GM21381 (cell line): ENCODE data around the gene ZIK1.

Source experiments
- ATAC-seq: cut with Tn5 transposase; IDR thresholded peaks from one replicate; pipeline ENCODE4 v1.9.1; 2021; ENCODE audit warnings: mild to moderate bottlenecking, moderate library complexity; ENCODE audit not compliant: unreplicated experiment

The ZIK1 gene

GRCh38 chr19:57606931-57607330 is 23.0 kb downstream of the ZIK1 start:
- ATAC-seq: no peak

DNA sequence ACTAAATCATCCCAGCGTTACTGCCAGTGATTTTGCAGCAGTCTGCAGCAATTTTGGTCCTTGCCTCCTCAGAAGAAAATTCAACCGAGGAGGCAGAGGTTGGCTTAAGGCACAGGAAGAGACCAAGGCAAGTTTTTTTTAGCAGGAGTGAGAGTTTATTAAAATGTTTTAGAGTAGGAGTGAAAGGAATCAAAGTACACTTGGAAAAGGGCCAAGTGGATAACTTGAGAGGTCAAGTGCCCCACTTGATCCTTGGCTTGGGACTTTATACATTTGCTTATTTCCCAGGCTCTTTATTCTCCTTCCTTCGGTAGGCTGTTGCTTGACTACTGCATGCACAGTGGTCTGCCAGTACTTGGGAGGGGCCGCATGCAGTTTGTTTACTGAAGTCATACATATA is 27.2 kb downstream of the ZIK1 start:
- no peak for ATAC-seq

DNA sequence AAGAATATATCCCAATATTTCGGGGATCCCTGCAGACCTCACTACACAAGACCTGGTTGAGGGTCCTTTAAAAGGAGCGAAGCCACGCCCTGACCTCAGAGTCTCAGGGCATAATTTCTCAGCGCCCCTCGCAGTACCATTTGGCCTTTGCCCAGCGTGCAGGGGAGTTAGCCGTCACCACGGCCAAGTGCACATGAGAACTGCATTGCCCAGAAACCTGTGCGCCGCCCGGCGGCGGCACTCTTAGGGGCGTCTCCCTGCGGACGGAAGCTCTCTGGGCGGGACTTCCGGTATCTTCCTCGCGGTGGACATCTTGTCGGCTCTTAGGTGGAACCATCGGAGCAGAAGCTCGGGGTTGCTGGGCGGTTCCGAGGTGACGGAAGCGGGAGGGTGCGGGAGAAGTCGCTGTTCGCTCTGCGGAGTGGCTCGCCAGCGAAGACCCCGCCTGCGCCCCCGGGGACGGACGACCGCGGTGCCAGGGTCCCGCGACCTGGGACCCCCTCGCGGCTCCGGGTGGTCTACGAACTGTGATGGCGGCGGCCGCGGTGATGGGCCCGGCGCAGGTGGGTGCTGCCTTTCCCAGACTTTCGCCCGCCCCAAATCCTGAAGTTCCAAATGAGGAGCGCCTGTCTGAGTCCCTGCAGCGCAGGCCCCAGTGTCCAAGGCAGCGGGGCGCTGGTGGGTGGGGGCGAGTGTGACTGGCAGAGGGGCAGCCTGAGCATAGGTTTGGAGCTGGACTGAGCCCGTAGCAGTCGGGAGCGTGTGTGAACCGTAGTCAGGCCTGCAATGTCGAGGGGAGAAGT is 30.2 kb downstream of the ZIK1 start, which contains the start of gene ZNF134:
Gene ZNF134 (plus strand): TSS at position 302 of the 803 bp plus-strand sequence. CDS start 5,227 bp downstream, outside the sequence.
- ATAC-seq: peak; percentile 96

- no peak for ATAC-seq
These were observed 31.4 kb downstream of the ZIK1 start for GRCh38 chr19:57615346-57615745.

GRCh38 chr19:57620673-57621348 is 36.9 kb downstream of the ZIK1 start:
- ATAC-seq: no peak

DNA sequence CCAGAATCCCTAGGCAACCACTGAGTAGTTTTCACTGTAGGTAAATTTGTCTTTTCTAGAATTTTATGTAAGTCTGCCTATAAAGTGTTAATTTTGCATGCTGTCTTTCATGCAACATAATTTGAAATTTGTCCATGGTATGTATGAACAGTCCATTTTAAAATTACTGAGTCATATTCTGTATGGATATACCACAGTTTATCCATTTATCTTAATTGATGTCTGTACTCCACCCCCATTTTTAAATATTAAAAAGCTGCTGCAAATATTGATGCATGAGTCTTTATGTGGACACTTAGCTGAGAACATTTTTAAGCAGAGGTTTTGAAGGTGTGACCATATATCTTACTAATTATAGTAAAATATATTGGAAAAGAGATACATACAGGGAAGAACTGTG is 39.1 kb downstream of the ZIK1 start:
- ATAC-seq: no peak

DNA sequence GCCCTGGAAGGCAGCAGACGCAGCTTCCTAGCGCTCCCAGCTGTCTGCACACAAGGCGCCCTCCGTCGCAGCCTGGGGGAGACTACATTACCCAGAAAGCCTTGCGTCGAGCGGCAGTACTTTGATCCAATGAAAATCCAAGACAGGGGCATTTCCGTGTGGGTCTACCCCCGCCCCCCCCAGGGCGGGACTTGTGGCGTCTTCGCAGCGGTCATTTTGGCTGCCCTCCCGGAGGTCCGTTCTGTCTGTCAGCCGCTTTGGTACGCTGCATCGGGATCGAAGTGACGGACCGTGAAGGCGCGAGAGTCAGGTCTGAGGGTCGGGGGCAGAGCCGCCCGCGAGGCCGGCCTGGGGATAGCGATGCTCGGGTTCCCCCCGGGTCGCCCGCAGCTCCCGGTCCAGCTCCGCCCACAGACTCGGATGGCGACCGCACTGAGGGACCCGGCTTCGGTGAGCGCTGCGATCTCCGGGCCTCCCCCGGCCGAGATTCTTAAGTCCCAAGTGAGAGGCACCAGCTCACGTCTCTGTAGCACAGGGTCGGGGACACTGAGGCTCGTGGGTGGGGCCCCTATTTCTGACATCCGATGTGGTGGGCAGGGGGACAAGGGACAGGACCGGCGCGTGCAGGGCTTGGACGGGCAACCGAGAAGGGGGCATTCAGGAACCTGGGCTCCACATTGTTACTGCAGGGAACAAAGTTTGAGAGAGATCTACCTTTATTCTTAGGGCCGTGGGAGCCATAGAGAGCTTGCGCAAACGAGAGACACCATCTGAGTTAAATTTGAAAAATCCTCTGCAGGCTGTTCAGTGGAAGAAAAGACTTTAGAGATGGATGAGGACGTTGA is 49.3 kb downstream of the ZIK1 start, which contains the start of gene ZNF211:
Gene ZNF211 (plus strand): TSS at position 182 of the 845 bp plus-strand sequence. CDS start 179 bp downstream, at position 361.
- peak; percentile 90 for ATAC-seq

DNA sequence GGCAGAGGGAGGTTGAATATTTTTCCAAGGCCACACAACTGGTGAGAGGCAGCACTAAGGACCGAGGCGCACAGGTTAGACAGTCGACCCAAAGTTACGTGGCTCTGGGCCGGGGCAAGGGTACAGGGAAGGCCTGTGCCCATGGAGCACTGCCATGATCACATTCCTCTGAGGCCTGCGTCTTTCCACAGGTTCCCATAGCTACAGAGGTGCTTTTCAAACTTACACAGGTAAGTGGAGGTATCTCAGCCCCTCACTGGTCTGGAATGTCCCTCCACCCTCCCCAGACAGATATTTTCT is 49.8 kb downstream of the ZIK1 start:
- ATAC-seq: no peak

GRCh38 chr19:57637379-57637778 is 53.4 kb downstream of the ZIK1 start:
- ATAC-seq: no peak

GRCh38 chr19:57641715-57642234 is 57.8 kb downstream of the ZIK1 start:
- ATAC-seq: no peak

DNA sequence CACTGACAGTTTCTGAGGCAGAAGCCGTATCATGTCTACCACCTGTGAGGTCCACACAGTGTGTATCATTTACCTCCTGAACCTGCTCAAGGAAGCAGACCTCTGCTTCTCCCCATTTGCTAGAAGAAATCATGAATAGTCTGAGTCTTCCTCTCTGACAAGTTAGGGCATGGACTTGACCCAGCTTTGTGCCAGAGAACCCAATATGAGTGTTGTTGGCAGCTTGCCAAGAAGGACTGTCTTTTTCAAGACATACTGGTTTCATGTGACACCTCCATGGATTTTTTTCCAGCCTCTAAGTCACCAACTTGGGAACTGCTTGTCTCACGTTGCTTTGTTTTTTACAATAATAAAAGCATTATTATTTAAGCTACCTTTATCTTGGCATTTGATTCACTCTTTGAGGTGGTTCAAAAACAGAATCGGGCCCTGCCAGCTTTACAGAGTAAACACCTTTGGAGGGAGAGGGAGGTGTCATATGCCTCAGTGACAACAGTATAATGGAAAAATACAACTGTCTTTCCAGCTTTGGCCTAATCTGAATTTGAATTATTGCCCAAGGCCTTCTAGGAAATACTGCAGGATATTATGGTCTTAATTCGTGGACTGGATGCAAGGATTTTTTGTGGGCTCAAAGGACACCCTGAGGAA is 58.6 kb downstream of the ZIK1 start:
- no peak for ATAC-seq
